ENCODE data around the gene CFAP90.

DNA sequence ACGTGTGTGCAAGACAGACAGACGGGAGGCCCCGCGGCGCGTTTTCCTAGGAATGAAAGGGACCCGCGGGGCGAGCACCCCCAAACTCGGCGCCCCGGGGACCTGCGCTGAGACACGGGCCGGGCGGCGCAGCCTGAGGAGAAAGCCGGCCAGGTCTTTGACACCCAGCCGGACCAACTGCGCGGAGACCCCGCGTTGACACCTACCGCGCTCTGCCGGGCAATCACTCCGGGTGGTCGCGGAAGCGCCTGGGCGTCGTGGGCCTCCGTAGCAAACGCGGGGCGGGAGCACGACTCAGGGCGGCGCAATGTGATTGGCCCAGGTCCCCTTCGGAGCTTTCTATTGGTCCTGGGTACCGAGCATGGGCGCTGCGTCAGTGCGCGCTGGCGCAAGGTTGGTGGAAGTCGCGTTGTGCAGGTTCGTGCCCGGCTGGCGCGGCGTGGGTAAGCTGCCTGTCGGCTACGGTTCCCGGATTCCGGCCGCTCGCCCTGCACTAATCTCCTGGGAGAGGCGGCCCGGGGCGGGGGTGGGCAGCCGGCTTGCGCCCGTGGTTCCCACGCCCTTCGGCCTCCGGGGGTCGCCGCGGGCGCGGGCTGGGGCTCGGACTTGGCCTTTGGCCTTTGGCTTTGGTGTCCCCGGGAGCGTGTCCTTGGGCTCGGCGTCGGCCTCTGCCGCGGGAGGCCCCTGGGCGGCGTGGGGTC lies 18.0 kb upstream of the CFAP90 start, which contains the start of the genes FASTKD3 and MTRR:
- peak; percentile 26 for TF ChIP-seq CTCF (IDR thresholded peaks at IDR 0.05; ENCODE audit: poor library complexity, severe bottlenecking)
- TF ChIP-seq SMC3 (conservative IDR thresholded peaks at IDR 0.05; ENCODE audit: poor library complexity) = no peak
- TF ChIP-seq POLR2AphosphoS5 (IDR thresholded peaks at IDR 0.05) = peak; percentile 74
- no peak for TF ChIP-seq EZH2 (IDR thresholded peaks at IDR 0.05; ENCODE audit: borderline replicate concordance, insufficient read depth, low read length, poor library complexity, severe bottlenecking)
- peak; percentile 32 for TF ChIP-seq EP300 (conservative IDR thresholded peaks at IDR 0.05; ENCODE audit: poor library complexity, severe bottlenecking)

Measured in neural cell (in vitro differentiated cells).